Measurements from ENCODE around the gene TRIM24. TPM values are rescaled to one million over a fixed set of nuclear protein-coding genes. Genes with fewer than 3 reads are reported as not detected.

TRIM24 gene
- total RNA-seq, 2 donors from 2014 or later = 14.2 to 16.4 TPM

- Histone ChIP-seq H3K4me3 (no peak overlapping the region), H3K27ac (no peak overlapping the region), H3K4me1 (no peaks in the 10 kb centered on the region), H3K36me3 (peaks cover 36% of the 10 kb centered on the region), H3K27me3 (no peaks in the 10 kb centered on the region), H3K9me3 (no peaks in the 10 kb centered on the region)
- DNase-seq (ENCODE audit: low spot score) = no peak
- TF ChIP-seq CTCF (IDR thresholded peaks at IDR 0.05) = no peak
Measured at GRCh38 chr7:138584696-138585095, 124.6 kb downstream of the TRIM24 start.

DNA sequence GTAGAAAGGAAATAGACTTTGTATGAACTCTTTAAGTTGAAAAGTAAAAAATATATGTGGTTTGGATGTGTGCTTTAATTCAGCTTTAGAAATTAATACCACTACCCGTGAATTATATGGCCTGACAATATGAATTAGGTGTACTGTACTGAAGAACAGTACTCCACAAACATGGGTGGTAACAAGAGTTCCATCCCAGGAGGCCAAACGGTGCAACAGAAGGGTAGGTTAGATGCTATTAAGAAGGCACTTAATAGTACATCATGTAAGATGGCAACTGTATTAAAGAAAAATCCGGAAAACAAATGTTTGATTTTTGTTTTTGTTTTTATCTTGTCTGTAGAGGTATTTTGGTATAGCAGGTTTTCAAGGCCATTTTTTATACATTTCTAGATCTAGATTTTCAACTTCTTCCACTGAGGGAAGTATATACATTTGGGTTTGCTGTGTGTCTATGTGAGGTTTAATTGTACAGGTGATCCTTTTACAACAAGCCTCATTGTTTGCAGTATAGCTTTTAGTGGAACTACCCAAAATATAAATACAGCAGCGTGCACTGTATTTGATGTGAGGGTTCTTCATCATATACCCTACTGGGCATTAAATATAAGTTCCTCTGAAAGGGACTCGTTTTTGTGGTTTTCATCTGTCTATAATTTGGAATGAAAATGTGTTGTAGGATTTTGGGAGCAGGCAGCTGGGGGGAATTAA, 125.4 kb downstream of the TRIM24 start:
- H3K27ac ChIP-seq = no peak overlapping the region
- H3K4me3 ChIP-seq = no peak overlapping the region
- no peaks in the 10 kb centered on the region for H3K4me1 ChIP-seq
- H3K36me3 ChIP-seq = peaks cover 29% of the 10 kb centered on the region
- no peak for DNase-seq (ENCODE audit: low spot score)
- no peak for TF ChIP-seq CTCF (IDR thresholded peaks at IDR 0.05)
- H3K27me3 ChIP-seq = no peaks in the 10 kb centered on the region
- H3K9me3 ChIP-seq = no peaks in the 10 kb centered on the region

- no peaks in the 10 kb centered on the region for H3K4me1 ChIP-seq
- TF ChIP-seq CTCF (IDR thresholded peaks at IDR 0.05) = no peak
- no peak overlapping the region for H3K4me3 ChIP-seq
- peaks cover 14% of the 10 kb centered on the region for H3K36me3 ChIP-seq
- no peak for DNase-seq (ENCODE audit: low spot score)
- H3K27ac ChIP-seq = no peak overlapping the region
- H3K27me3 ChIP-seq = no peaks in the 10 kb centered on the region
- H3K9me3 ChIP-seq = no peaks in the 10 kb centered on the region
Measured at GRCh38 chr7:138587485-138587884, 127.4 kb downstream of the TRIM24 start.

- H3K4me3 ChIP-seq = no peak overlapping the region
- no peaks in the 10 kb centered on the region for H3K27me3 ChIP-seq
- no peak for TF ChIP-seq CTCF (IDR thresholded peaks at IDR 0.05)
- no peaks in the 10 kb centered on the region for H3K4me1 ChIP-seq
- H3K36me3 ChIP-seq = no peaks in the 10 kb centered on the region
- H3K27ac ChIP-seq = no peak overlapping the region
- no peaks in the 10 kb centered on the region for H3K9me3 ChIP-seq
- DNase-seq (ENCODE audit: low spot score) = no peak
Measured at GRCh38 chr7:138588986-138589385, 128.9 kb downstream of the TRIM24 start.

GRCh38 chr7:138590154-138590553, 130.1 kb downstream of the TRIM24 start:
- no peak for TF ChIP-seq CTCF (IDR thresholded peaks at IDR 0.05)
- Histone ChIP-seq H3K4me1 (no peaks in the 10 kb centered on the region), H3K4me3 (no peak overlapping the region), H3K9me3 (no peaks in the 10 kb centered on the region), H3K27me3 (no peaks in the 10 kb centered on the region), H3K27ac (no peak overlapping the region), H3K36me3 (no peaks in the 10 kb centered on the region)
- no peak for DNase-seq (ENCODE audit: low spot score)

- no peak overlapping the region for H3K4me3 ChIP-seq
- DNase-seq (ENCODE audit: low spot score) = no peak
- no peaks in the 10 kb centered on the region for H3K36me3 ChIP-seq
- no peak for TF ChIP-seq CTCF (IDR thresholded peaks at IDR 0.05)
- H3K4me1 ChIP-seq = no peaks in the 10 kb centered on the region
- no peaks in the 10 kb centered on the region for H3K27me3 ChIP-seq
- H3K27ac ChIP-seq = no peak overlapping the region
- no peaks in the 10 kb centered on the region for H3K9me3 ChIP-seq
Measured at GRCh38 chr7:138595454-138595853, 135.4 kb downstream of the TRIM24 start.
